ENCODE results near the gene ESRP2.

- TF ChIP-seq CTCF (conservative IDR thresholded peaks at IDR 0.05; ENCODE audit: low read length) (no peak), EZH2phosphoT487 (IDR thresholded peaks at IDR 0.05; ENCODE audit: borderline replicate concordance) (no peak)
Measured at GRCh38 chr16:68282064-68282452, 46.1 kb upstream of the ESRP2 start.
